PC-3 (cell line): ENCODE data around the gene BUD31.

Experiments used
- EZH2 ChIP-seq: fragments of 300-600 bp; sonication (generic); IDR thresholded peaks from one replicate; pipeline ENCODE4 v1.6.1; 2017; ENCODE audit warnings: antibody characterized with exemption, mild to moderate bottlenecking, low read length; ENCODE audit not compliant: unreplicated experiment
- EZH2phosphoT487 ChIP-seq: fragments of 300-600 bp; sonication (generic); IDR thresholded peaks from 2 replicates; pipeline ENCODE4 v1.6.1; 2018; ENCODE audit warnings: mild to moderate bottlenecking, antibody characterized with exemption, low read length, borderline replicate concordance
- TF ChIP-seq, protein P1 (sequence below): fragments of 300-600 bp; sonication (generic); conservative IDR thresholded peaks from 2 replicates; pipeline ENCODE4 v1.5.1; 2017; ENCODE audit warnings: antibody characterized with exemption, low read depth, mild to moderate bottlenecking, low read length

DNA sequence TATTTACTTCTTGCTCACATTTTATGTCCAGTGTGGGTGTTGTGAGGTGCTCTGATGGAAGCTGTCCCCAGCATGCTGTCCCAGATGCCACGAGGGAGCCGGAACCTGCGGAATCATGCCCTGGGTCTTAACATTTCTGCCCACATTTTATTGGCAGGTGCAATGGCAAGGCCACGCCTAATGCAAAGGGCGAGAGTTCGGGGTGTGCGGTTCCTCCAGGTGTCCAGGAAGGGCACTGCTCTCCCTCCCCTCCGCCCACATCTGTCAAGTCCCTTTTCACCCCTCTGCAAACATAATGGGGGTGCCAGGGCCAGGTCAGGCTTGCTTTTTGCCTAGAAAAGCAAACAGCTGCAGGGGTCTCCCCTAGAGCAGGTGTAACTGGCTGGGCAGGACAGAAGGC lies 16.7 kb upstream of the BUD31 start:
- TF ChIP-seq, protein P1, sequence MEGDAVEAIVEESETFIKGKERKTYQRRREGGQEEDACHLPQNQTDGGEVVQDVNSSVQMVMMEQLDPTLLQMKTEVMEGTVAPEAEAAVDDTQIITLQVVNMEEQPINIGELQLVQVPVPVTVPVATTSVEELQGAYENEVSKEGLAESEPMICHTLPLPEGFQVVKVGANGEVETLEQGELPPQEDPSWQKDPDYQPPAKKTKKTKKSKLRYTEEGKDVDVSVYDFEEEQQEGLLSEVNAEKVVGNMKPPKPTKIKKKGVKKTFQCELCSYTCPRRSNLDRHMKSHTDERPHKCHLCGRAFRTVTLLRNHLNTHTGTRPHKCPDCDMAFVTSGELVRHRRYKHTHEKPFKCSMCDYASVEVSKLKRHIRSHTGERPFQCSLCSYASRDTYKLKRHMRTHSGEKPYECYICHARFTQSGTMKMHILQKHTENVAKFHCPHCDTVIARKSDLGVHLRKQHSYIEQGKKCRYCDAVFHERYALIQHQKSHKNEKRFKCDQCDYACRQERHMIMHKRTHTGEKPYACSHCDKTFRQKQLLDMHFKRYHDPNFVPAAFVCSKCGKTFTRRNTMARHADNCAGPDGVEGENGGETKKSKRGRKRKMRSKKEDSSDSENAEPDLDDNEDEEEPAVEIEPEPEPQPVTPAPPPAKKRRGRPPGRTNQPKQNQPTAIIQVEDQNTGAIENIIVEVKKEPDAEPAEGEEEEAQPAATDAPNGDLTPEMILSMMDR: no peak
- TF ChIP-seq EZH2 (no peak), EZH2phosphoT487 (no peak)
